ENCODE data around the gene AMN.

The AMN gene

GRCh38 chr14:102899516-102899900, 23.0 kb upstream of the AMN start:
- DNase-seq, result no peak

DNA sequence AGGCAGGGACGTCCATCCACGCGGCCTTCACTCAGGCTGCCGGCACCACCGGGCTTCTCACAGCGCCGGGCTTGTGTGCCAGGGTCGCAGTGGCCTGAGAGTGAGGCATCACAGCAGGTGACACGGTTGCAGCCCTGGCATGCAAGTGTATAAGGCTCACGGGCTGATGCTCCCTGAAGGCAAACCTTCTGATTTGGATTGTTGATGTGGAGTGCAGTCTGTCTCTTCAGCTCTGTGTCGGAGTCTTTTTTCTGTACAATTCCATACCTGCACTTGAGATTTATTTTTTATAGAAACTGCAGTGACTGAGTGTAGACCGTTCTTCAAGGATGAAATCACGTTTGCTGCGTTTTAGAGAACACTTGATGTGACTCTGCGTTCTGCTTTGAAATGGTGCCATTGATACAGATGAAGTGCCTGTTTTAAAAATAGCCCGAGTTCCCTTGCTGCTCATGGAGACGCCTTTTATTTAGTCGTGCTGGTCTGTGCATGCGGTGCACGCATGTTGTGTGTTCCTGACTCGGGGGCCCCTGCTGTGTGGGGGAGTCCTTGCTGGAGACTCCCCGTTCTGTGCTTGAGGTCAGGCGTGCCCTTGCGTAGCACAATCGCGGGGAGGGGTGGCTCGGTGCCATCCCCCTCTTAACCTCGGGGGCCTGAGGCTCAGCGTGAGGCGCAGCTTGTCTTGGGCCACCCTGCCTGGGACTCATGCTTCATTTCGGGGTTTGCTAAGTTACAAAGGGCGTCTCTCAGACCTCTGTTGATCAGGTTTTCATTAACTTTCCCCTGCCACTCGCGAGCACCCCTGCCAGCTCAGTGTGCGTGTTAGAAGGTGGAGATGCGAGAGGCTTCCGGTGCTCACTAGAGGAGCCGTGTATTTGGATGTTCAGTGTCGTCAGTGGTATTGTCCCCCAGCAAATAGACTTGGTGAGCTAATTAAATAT, 21.6 kb upstream of the AMN start:
- DNase-seq, result no peak

GRCh38 chr14:102901633-102902032, 20.8 kb upstream of the AMN start:
- no peak for DNase-seq

GRCh38 chr14:102902086-102902485, 20.4 kb upstream of the AMN start:
- no peak for DNase-seq

DNA sequence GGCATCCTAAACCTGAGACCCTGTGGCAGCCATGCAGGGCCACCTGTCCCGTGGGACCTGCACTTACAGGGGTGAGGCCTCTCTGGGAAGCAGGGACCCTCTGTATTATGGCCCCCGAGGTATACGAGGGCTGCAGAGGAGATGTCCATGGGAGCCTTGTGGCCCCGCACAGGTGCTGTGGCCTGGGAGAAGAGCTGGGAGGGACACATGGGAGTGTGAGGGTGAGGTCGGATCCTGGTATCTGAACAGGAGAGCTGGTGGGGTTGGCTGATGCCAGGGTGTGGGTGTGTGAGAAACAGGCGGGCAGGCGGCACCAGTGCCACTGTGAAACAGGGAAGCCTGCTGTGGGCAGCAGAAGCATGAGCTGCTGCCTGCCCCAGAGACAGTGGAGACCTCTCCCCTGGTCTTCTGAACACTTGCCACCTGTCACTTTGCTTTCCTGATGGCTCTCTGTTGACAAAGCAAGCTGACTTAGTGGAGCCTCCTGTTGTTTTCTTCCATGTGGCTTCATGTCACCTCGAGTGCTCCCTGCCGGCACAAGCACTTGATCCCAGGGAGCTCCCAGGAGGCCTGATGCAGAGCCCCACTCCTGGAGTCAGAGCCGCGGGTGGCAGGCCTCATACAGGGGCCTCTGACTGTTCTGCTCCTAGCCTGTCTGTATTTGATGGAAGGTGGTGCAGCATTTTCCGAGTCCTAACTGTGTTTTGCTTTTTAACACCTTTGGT, 19.8 kb upstream of the AMN start:
- no peak for DNase-seq

GRCh38 chr14:102903248-102903888, 19.1 kb upstream of the AMN start:
- DNase-seq, result no peak

DNA sequence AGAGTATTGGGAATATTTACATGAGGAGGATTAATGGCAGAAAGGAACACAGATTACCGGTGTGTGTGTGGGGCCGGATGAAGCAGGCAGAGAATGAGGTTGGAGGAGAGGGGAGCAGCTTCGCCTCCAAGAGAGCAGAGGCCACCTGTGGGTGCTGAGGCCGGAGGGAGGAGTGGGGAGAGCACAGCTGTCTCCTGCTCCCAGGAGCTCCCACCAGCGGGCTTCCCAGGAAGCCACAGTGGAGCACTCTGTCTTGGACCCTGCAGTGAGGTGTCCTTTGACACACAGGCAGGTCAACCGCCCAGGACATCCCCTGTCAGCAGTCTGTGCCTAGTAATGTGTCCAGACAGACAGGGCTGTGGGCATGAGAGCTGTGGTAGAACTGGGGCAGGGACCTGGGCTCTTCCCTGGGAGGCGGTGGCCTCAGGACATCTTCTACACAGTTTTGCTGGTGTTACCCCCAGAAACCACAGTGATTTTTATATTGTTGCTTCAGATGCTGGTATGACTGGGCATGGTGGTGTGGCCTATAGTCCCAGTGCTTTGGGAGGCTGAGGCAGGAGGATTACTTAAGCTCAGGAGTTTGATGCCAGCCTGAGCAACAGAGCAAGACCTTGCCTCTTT, 18.5 kb upstream of the AMN start:
- DNase-seq, result no peak

DNA sequence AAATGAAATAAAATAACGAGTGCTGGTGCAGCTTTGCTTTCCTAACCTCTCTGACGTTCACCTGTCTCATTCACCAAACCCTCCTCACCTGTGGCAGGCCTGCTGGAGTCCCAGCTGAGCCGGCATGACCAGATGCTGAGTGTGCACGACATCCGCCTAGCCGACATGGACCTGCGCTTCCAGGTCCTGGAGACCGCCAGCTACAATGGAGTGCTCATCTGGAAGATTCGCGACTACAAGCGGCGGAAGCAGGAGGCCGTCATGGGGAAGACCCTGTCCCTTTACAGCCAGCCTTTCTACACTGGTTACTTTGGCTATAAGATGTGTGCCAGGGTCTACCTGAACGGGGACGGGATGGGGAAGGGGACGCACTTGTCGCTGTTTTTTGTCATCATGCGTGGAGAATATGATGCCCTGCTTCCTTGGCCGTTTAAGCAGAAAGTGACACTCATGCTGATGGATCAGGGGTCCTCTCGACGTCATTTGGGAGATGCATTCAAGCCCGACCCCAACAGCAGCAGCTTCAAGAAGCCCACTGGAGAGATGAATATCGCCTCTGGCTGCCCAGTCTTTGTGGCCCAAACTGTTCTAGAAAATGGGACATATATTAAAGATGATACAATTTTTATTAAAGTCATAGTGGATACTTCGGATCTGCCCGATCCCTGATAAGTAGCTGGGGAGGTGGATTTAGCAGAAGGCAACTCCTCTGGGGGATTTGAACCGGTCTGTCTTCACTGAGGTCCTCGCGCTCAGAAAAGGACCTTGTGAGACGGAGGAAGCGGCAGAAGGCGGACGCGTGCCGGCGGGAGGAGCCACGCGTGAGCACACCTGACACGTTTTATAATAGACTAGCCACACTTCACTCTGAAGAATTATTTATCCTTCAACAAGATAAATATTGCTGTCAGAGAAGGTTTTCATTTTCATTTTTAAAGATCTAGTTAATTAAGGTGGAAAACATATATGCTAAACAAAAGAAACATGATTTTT, 17.1 kb upstream of the AMN start:
- DNase-seq, result no peak

DNA sequence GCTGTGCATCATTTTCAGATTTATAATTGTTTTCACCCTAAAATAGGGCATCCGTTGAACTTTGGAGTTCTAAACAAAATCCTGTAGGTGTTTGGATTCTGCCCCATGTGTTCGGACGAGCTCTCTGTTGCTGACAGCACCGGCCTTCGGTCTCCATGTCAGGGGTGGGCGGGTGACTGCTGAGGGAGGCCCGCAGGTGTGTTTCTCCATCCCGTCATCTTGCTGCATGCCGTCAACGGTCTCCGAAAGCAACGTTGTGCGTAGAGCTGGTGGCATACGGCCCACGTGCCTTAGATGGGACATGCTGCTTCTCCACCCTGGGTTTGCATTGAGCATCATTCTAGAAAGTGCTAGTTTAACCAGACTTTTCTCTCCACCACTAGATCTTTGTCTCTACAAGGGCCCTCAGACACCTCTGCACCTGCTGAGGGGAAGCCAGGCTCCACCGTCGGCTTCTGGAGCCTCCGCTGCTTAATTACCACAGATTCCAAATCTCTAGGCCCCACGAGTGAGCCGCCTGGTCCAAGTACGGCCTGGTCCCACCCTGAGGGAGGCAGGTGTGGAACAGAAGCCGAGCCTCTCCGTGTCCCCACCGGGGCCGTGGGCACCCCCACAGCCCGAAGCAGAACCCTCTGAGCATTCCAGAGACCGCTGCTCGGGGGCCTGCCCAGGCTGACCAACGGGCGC, 15.7 kb upstream of the AMN start:
- no peak for DNase-seq

GRCh38 chr14:102907303-102907844, 15.1 kb upstream of the AMN start:
- DNase-seq, result no peak

GRCh38 chr14:102907980-102908730, 14.3 kb upstream of the AMN start:
- no peak for DNase-seq

DNA sequence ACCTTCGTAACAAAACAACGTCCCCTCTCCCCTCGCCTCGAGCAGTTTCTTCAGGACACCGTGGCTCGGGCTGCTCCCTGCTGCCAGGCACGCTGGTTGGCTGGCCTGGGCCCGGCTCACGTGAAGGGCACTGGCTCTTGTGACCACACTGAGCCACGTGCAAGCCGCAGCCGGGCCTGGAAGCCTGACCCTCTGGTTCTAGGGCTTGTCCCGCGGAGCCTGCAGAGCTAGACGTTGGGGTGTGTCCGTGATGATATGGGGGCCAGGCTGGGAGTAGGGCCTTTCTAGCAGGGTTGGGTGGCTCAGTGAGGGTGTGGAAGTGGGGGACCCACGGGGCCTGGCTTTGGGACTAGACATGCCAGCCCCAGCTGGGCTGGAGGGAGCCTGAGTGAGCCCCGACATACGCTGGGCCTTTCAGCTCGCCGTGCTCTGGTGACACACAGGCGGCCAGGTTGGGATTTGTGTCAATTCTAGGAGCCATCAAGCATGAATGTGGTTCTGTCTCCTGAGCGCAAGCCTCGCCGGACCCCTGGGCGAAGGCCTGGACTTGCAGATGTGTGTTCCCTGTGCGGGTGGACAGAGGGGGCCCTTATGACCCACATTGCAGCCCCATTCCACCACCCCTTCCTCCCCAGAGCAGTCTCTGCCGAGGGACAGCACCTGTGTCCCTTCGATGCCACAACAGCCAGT, 13.6 kb upstream of the AMN start:
- no peak for DNase-seq

- no peak for DNase-seq
Measured at GRCh38 chr14:102909462-102909861, 13.0 kb upstream of the AMN start.

DNA sequence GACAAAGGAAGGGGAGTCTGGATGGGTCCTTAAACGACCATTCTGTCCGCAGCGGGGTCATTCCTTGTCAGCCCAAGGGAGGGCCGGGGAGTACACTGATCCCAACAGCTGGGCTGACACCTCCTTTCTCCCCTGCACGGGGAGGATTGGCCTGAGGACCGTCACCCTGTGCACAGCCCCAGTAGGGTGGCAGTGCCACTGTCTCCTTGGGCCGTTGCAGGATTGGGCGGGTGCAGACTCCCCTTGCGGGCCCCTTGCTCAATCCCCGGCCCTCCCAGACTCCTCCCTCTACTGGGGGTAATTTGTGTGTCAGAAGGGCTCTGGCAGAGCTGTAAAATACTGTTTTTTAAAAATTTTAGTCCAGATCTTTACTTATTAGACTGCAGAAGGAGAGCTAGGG, 12.6 kb upstream of the AMN start:
- DNase-seq, result no peak

- no peak for DNase-seq
Measured at GRCh38 chr14:102910442-102910841, 12.0 kb upstream of the AMN start.

DNA sequence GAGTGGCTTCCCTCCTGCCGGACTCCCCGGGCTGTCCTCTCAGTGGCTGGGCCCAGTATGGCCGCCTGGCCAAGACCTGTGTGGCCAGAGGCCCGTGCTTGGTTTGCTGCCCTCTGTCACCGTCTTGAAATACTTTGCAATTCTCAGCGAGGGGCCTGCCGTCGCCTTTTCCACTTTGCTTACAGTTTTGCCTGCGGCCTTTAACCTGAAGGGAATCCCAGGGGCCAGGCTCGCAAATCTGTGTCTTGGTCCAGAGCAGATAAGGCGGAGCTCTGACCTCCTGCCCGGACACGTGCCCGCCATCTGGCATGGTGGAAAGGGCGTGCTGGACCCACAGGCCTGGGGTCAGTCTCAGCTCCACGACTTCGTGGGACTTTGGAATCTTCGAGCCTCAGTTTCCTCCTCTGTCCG, 10.9 kb upstream of the AMN start:
- no peak for DNase-seq

DNA sequence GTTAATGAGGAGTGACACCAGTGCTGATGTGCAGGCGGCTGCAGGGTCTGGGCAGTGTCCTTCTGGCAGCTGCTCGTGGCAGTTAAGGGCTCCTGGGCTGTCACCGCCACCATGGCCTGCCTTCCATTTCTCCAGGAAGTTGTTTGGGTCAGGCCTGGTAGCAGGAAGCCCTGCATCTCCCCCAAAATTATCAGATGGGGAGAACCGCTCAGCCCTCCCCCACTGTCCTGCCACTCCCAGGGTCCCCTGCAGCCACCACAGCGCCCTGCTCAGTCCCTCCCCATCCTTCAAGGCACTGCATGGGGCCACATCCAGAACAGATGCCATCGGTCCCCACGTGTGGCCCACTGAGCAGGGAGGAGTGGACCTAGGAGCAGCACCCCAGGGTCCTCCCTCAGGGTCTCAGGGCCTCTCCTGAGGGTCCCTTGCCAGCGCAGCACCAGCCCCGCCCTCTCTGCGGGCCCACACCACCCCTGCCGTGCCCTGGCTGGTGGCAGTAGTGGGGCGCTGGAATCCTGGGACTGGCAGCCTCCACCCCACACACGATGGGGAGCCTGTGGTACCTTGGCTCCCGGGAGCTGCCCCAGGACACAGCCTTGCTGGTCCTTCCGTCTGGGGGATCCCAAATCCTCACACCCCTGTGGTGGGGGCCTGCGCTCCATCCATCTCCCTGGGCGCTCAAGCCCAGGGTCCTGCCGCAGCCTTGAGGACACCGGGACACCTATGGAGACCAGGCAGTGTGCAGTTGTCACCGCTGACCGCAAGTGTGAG, 10.3 kb upstream of the AMN start:
- no peak for DNase-seq

DNA sequence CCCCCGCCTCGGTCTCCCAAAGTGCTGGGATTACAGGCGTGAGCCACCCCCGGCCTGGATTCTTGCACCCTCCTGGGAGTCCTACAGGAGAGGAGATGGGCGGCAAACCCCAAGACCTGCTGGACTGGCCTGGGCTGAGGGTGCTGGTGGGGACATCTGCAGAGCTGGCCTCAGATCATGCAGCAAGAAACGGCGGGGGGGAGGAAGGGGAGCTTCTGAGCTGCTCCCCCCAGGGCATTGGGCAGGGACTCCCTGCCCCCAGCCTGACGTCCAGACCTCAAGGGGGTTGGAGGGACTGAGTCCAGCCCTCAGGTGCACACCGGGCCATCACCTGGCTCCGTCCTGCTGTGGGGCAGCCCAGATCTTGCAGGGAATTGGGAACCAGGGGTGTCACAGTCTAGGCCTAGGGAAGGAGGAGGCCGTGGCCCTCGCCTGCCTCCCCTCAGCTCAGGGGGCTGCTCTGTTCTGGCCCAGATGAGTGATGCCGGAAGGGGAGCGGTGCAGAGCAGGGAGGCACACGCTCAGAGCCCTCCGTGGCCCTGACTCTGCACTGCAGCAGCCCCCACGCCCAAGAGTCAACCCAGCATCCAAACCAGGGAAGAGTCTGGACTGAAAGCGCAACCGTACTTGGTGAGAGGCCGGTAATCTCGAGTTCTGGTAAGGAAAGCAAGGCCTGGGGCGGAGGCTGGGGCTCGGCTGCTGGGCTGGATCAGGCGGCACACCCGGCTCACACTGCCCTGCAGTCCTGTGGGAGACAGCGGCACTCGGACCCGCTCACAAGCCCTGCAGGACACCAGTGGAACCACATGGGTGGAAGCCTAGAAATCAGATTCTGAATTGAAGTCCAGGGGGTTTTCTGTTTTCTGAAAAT, 8.9 kb upstream of the AMN start:
- DNase-seq, result no peak
